ENCODE measurements around the gene SCAMP3.
A peak's percentile ranks its signal among the peaks of the same experiment; 100 is the strongest.
"Not testable (repeated sequence)": the region's sequence is repeated elsewhere in the genome, so short reads cannot be mapped to it uniquely, and the experiment has no call there.

The SCAMP3 gene

GRCh38 chr1:155226910-155227260 is 35.3 kb downstream of the SCAMP3 start:
- DNase-seq, result no peak

GRCh38 chr1:155226188-155226909 is 35.8 kb downstream of the SCAMP3 start:
- DNase-seq, result peak; percentile 56

GRCh38 chr1:155225404-155225759 is 36.8 kb downstream of the SCAMP3 start:
- not testable (repeated sequence) for DNase-seq

- no peak for DNase-seq
These were observed 39.1 kb downstream of the SCAMP3 start for GRCh38 chr1:155223047-155223446.

- DNase-seq, result not testable (repeated sequence)
These were observed 41.8 kb downstream of the SCAMP3 start for GRCh38 chr1:155220211-155220965.

GRCh38 chr1:155219592-155220031 is 42.5 kb downstream of the SCAMP3 start:
- no peak for DNase-seq

GRCh38 chr1:155218854-155219591 is 43.1 kb downstream of the SCAMP3 start:
- DNase-seq, result no peak

- DNase-seq, result not testable (repeated sequence)
These were observed 47.5 kb downstream of the SCAMP3 start for GRCh38 chr1:155214702-155215101.

- DNase-seq, result not testable (repeated sequence)
These were observed 50.1 kb downstream of the SCAMP3 start for GRCh38 chr1:155212051-155212440.

- DNase-seq, result not testable (repeated sequence)
These were observed 50.6 kb downstream of the SCAMP3 start for GRCh38 chr1:155211381-155212050.

- DNase-seq, result no peak
These were observed 51.7 kb downstream of the SCAMP3 start for GRCh38 chr1:155210314-155211104.

GRCh38 chr1:155209312-155209721 is 52.8 kb downstream of the SCAMP3 start:
- DNase-seq, result no peak

- peak; percentile 87 for DNase-seq
These were observed 53.4 kb downstream of the SCAMP3 start, which contains the start of gene MTX1 for GRCh38 chr1:155208541-155209311. Gene MTX1, plus strand, starts transcription at chr1:155208695. Its CDS starts 110 bp downstream, at chr1:155208805.

GRCh38 chr1:155207806-155208540 is 54.2 kb downstream of the SCAMP3 start, which contains the start of gene THBS3:
Gene THBS3, minus strand, starts transcription at chr1:155207897. Its CDS starts 21 bp downstream, at chr1:155207876.
- DNase-seq, result no peak

- peak; percentile 85 for DNase-seq
These were observed 55.0 kb downstream of the SCAMP3 start for GRCh38 chr1:155206891-155207805.

All from effector CD8-positive, alpha-beta T cell (primary cell).